ENCODE measurements around the gene SLC9C1. TPM values are rescaled to one million over a fixed set of nuclear protein-coding genes. Genes with fewer than 3 reads are reported as not detected.

SLC9C1 gene
- total RNA-seq, 1 donor, result 0.10 TPM

- H3K27me3 ChIP-seq (ENCODE audit: insufficient read depth, low read length), result no peaks in the 10 kb centered on the region
- H3K4me1 ChIP-seq (ENCODE audit: insufficient read depth, low read length), result no peaks in the 10 kb centered on the region
- H3K4me3 ChIP-seq (ENCODE audit: low read length), result no peak overlapping the region
- peaks cover 5% of the 10 kb centered on the region for H3K9me3 ChIP-seq (ENCODE audit: low read depth, low read length)
Measured at GRCh38 chr3:112320691-112321090, 26.7 kb upstream of the SLC9C1 start.

DNA sequence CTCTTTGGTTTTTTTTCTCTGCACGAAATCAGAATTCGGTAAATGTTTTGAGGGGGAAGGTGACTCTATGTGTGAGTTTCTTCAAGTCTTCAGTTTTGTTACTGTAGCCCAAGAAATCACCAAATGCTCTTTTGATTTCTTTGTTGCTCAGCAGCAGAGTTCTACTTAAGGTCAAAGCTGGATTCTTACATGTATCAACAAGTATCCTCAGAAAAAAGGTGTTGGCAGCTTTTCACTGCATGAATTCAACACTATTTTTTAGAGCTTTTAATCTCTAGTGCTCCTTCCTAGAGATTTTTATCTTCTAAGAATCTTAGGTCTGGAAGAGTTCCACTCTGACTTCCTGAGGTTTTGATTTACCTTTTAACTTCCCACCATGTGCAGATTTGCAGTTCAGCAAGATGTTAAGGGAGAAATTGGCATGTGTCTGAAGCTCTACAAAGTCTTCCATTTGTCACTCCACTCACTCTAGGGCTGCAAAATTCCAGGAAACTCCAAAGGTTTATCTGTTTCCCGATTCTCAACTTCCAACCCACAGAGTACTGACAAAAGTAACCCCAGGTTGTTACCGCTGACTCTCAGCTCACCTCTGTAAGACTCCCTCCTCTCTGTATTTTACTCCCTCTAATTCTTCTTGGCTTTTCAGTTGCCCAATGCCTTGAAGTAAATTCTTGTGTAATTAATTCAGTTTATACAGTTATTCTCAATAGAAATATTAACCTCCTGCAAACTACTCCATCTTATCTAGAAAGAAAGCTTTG is 25.7 kb upstream of the SLC9C1 start:
- Histone ChIP-seq H3K27me3 (ENCODE audit: insufficient read depth, low read length) (no peaks in the 10 kb centered on the region), H3K4me1 (ENCODE audit: insufficient read depth, low read length) (no peaks in the 10 kb centered on the region), H3K9me3 (ENCODE audit: low read depth, low read length) (peaks cover 6% of the 10 kb centered on the region)

DNA sequence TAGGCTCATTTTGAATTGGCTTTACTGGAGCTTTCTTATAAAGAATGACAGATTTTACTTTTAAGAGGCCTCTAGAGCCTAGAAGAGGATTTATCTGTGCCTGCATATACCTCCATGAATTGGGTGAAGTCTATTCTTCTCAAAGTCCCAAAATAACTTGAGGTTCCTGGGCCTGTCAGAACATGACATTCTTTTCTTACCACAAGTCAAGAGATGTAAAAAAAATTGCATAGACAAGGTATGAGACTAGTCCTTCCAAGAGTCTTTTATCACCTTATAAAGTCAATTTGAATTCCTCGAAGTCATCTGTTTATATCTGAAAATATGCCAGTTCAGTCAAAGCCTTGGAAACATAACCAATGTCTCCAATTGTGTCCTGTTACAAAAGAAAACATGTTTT is 21.8 kb upstream of the SLC9C1 start:
- Histone ChIP-seq H3K27me3 (ENCODE audit: insufficient read depth, low read length) (no peaks in the 10 kb centered on the region), H3K4me3 (ENCODE audit: low read length) (no peak overlapping the region), H3K9me3 (ENCODE audit: low read depth, low read length) (peaks cover 6% of the 10 kb centered on the region), H3K4me1 (ENCODE audit: insufficient read depth, low read length) (no peaks in the 10 kb centered on the region)

More for the DNA sequence above, 25.7 kb upstream of the SLC9C1 start:
- H3K4me3 ChIP-seq (ENCODE audit: low read length), result no peak overlapping the region

DNA sequence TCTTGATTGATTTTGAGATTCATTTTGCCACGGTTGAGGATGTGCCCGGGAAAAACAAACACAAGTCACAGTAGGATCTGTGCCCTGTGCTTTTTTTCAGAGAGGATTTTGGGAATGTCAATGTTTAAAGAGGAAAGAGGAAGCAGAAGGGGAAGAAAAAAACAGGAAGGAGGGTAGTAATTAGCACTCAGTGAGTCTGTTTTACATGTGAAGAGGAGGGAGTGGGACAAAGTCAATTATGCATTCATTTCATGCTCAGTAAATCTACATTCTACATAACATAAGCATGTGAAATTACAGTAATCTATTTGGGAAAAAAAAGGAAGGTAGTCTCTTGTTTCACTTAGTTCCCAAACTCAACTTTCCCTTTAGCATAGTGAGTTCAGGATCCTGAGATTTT is 20.6 kb upstream of the SLC9C1 start:
- Histone ChIP-seq H3K4me3 (ENCODE audit: low read length) (no peak overlapping the region), H3K27me3 (ENCODE audit: insufficient read depth, low read length) (no peaks in the 10 kb centered on the region), H3K9me3 (ENCODE audit: low read depth, low read length) (peaks cover 6% of the 10 kb centered on the region), H3K4me1 (ENCODE audit: insufficient read depth, low read length) (no peaks in the 10 kb centered on the region)

DNA sequence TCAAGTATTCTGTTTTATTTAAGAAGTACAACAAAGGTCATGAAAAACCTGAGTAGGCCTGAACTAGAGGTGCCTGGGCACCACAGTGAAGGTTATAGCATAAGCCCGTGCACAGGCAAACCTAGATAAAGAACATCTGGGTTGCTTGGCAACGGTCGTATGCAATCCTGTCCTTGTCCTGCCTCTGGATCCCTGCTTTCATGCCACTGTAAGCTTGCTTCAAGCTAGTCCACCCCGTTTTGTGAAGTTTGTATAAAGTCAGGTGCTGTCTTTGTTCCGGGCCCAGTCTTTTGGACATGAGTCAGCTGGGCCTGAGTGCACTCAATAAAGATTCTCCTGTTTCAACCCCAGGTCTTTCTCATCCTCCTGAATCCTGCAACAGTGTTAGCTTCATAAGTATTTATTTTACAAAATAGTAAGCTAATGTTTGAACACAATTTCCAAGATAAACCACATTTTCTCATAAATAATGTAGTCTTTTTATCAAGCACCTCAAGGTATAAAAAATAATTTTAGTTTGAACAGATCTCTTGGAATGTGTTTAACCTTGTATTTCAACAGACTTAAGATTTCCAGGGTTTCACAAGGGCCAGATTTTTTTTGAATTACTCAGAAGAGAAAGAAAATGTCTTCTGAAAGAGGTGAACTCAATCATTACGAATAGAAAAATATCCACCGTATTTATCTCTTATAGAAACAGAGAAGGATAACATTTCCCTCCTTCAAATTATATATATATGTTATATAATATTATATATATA is 14.3 kb upstream of the SLC9C1 start:
- no peaks in the 10 kb centered on the region for H3K27me3 ChIP-seq (ENCODE audit: insufficient read depth, low read length)
- no peaks in the 10 kb centered on the region for H3K9me3 ChIP-seq (ENCODE audit: low read depth, low read length)
- H3K4me3 ChIP-seq (ENCODE audit: low read length), result no peak overlapping the region
- peaks cover 14% of the 10 kb centered on the region for H3K4me1 ChIP-seq (ENCODE audit: insufficient read depth, low read length)

- H3K27me3 ChIP-seq (ENCODE audit: insufficient read depth, low read length), result no peaks in the 10 kb centered on the region
- H3K9me3 ChIP-seq (ENCODE audit: low read depth, low read length), result no peaks in the 10 kb centered on the region
- H3K4me3 ChIP-seq (ENCODE audit: low read length), result no peak overlapping the region
- H3K4me1 ChIP-seq (ENCODE audit: insufficient read depth, low read length), result peaks cover 22% of the 10 kb centered on the region
Measured at GRCh38 chr3:112307557-112307956, 13.5 kb upstream of the SLC9C1 start.

- no peak overlapping the region for H3K4me3 ChIP-seq (ENCODE audit: low read length)
- H3K4me1 ChIP-seq (ENCODE audit: insufficient read depth, low read length), result peaks cover 23% of the 10 kb centered on the region
- no peaks in the 10 kb centered on the region for H3K9me3 ChIP-seq (ENCODE audit: low read depth, low read length)
- H3K27me3 ChIP-seq (ENCODE audit: insufficient read depth, low read length), result no peaks in the 10 kb centered on the region
Measured at GRCh38 chr3:112306825-112307224, 12.8 kb upstream of the SLC9C1 start.

GRCh38 chr3:112304611-112305010 is 10.6 kb upstream of the SLC9C1 start:
- H3K27me3 ChIP-seq (ENCODE audit: insufficient read depth, low read length), result no peaks in the 10 kb centered on the region
- H3K9me3 ChIP-seq (ENCODE audit: low read depth, low read length), result no peaks in the 10 kb centered on the region
- H3K4me1 ChIP-seq (ENCODE audit: insufficient read depth, low read length), result peaks cover 23% of the 10 kb centered on the region
- no peak overlapping the region for H3K4me3 ChIP-seq (ENCODE audit: low read length)

DNA sequence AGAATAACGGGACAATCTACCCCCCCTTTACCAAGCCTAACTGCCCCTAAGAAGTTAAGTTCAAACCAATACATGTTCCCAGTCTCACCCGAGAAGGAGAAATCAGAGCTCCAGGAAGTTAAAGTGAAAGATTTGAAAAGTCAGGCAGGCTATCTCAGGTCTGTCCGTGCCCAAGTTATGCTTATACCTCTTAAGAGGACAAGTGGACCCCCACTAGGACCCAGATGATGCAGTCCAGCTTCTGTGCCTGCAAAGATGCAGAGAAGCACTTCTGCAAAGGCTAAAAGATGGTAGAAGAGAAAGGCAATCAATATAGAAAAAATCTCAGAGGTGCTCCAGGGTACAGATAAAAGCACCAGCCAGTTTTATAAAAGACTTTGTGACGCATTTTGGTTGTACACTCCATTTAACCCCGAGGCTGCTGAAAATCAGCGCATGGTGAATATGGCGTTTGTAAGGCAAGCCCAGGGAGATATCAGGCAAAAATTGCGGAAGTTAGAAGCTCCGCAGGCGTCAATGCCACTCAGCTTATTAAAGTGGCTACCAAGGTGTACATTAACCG is 9.8 kb upstream of the SLC9C1 start:
- no peaks in the 10 kb centered on the region for H3K27me3 ChIP-seq (ENCODE audit: insufficient read depth, low read length)
- peaks cover 23% of the 10 kb centered on the region for H3K4me1 ChIP-seq (ENCODE audit: insufficient read depth, low read length)
- H3K4me3 ChIP-seq (ENCODE audit: low read length), result peak overlapping the region; percentile 39
- no peaks in the 10 kb centered on the region for H3K9me3 ChIP-seq (ENCODE audit: low read depth, low read length)

GRCh38 chr3:112302881-112303763 is 9.1 kb upstream of the SLC9C1 start:
- no peaks in the 10 kb centered on the region for H3K27me3 ChIP-seq (ENCODE audit: insufficient read depth, low read length)

GRCh38 chr3:112302150-112302830 is 8.3 kb upstream of the SLC9C1 start:
- H3K4me3 ChIP-seq (ENCODE audit: low read length), result no peak overlapping the region
- H3K4me1 ChIP-seq (ENCODE audit: insufficient read depth, low read length), result peaks cover 28% of the 10 kb centered on the region

More at GRCh38 chr3:112302881-112303763, 9.1 kb upstream of the SLC9C1 start:
- H3K4me3 ChIP-seq (ENCODE audit: low read length), result peak overlapping the region; percentile 39
- H3K4me1 ChIP-seq (ENCODE audit: insufficient read depth, low read length), result peaks cover 26% of the 10 kb centered on the region
- no peaks in the 10 kb centered on the region for H3K9me3 ChIP-seq (ENCODE audit: low read depth, low read length)

GRCh38 chr3:112298781-112299180 is 4.8 kb upstream of the SLC9C1 start:
- Histone ChIP-seq H3K27me3 (ENCODE audit: insufficient read depth, low read length) (no peaks in the 10 kb centered on the region), H3K4me1 (ENCODE audit: insufficient read depth, low read length) (peaks cover 21% of the 10 kb centered on the region), H3K4me3 (ENCODE audit: low read length) (no peak overlapping the region), H3K9me3 (ENCODE audit: low read depth, low read length) (no peaks in the 10 kb centered on the region)

More at GRCh38 chr3:112302150-112302830, 8.3 kb upstream of the SLC9C1 start:
- no peaks in the 10 kb centered on the region for H3K9me3 ChIP-seq (ENCODE audit: low read depth, low read length)
- no peaks in the 10 kb centered on the region for H3K27me3 ChIP-seq (ENCODE audit: insufficient read depth, low read length)

GRCh38 chr3:112297714-112298113 is 3.7 kb upstream of the SLC9C1 start:
- H3K9me3 ChIP-seq (ENCODE audit: low read depth, low read length), result no peaks in the 10 kb centered on the region
- peaks cover 10% of the 10 kb centered on the region for H3K4me1 ChIP-seq (ENCODE audit: insufficient read depth, low read length)
- no peaks in the 10 kb centered on the region for H3K27me3 ChIP-seq (ENCODE audit: insufficient read depth, low read length)
- H3K4me3 ChIP-seq (ENCODE audit: low read length), result no peak overlapping the region

GRCh38 chr3:112289011-112289410 is 5.0 kb downstream of the SLC9C1 start:
- Histone ChIP-seq H3K4me3 (ENCODE audit: low read length) (no peak overlapping the region), H3K27me3 (ENCODE audit: insufficient read depth, low read length) (no peaks in the 10 kb centered on the region)

More at GRCh38 chr3:112289011-112289410, 5.0 kb downstream of the SLC9C1 start:
- Histone ChIP-seq H3K4me1 (ENCODE audit: insufficient read depth, low read length) (no peaks in the 10 kb centered on the region), H3K9me3 (ENCODE audit: low read depth, low read length) (no peaks in the 10 kb centered on the region)
